ENCODE results near the gene ANKRD50. TPM values are rescaled to one million over a fixed set of nuclear protein-coding genes. Genes with fewer than 3 reads are reported as not detected.

The ANKRD50 gene
- polyA plus RNA-seq, 3 donors: 1.5 to 4.1 (median 1.8) TPM

DNA sequence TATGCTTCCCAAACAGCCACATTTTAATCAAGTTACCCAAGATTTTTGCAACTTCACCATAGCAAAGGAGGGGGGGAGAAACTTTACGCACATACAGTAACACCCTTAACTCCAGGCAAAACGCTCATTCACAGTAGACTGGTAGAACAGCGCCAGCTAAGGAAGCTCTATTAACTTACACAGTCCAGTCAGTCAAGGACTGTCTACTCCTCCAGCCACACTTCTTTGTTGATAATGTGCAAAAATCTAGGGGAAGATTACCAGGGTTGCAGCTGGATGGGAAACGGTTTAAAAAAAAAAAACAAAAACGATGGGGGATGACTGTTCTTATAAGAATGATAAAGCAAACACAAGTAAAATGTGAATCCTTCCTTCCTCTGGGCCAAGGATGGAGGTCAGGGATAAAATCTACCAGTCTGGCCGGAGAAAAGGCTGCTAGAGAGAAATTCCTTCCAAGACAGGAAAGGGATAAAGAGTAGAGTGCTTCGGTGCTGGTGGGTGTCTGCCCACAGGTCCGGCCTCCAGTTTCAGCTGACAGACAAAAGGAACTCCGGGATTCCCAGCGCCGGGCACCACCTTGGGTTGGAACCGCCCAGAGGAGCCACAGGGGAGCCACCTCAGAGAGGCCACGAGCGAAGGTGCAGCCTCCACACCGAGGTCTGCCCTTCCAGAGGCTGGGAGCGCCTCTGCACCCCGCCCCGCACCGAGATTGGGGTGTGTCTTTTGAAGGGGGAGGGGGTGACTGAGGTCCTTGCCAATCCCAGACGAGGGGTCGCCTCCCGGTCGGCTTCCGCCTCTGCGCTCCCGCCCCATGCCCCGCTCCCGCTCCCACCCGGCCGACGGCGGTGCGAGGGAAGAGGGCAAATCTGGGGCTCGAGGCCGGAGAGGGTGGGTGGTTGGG, 811 bp downstream of the ANKRD50 start:
- peak overlapping the region; percentile 44 for H3K27ac ChIP-seq (ENCODE audit: low read depth, low read length)
- WGBS, 3 donors: 1 to 2% (median 1%) methylated on average over 30 to 35 of the region's 35 CpGs

GRCh38 chr4:124710911-124711310, 1.6 kb downstream of the ANKRD50 start:
- H3K27ac ChIP-seq (ENCODE audit: low read depth, low read length): no peak overlapping the region
- WGBS, 3 donors: 15 to 24% (median 17%) methylated on average over 5 of the region's 5 CpGs

- 53 to 69% (median 60%) methylated on average over 7 of the region's 7 CpGs for WGBS, 3 donors
- no peak overlapping the region for H3K27ac ChIP-seq (ENCODE audit: low read depth, low read length)
These were observed 2.4 kb downstream of the ANKRD50 start for GRCh38 chr4:124710015-124710741.

DNA sequence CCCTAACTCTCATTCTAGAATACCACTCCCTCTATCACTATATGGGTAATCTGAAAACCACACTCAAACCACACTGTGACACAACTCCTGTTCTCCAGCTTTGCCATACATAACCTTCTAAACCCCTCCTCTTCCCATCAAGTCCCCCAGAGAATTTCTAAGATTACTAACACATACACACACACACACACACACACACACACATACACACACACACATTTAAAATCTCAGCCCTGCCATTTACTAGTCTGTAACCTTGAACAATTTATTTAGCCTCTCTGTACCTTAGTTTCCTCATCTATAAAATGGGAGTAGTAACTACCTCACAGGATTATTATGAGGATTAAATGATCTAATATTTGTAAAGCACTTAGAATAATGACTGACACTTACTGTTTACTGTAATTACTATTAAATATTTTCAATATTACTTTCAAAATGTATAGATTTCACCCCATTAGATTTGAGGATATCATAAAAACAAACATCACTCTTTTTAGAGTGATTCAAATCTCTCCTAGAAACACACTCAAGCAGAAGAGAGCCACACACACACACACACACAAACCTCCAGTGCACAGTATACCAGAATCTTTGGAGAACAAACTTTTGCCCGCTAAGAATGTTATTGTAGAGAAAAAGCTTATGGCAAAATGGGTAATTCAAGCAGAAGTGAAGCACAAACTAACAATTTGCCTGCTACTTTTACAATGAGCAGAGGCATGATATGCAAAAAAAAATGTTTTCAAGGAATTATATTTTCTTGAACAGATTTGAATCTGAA, 3.8 kb downstream of the ANKRD50 start:
- 90 to 92% (median 90%) methylated on average over 1 of the region's 1 CpG for WGBS, 3 donors
- no peak overlapping the region for H3K27ac ChIP-seq (ENCODE audit: low read depth, low read length)

- no peak overlapping the region for H3K27ac ChIP-seq (ENCODE audit: low read depth, low read length)
- WGBS, 3 donors: 57 to 81% (median 75%) methylated on average over 2 of the region's 2 CpGs
These were observed 7.1 kb downstream of the ANKRD50 start for GRCh38 chr4:124705393-124705792.

DNA sequence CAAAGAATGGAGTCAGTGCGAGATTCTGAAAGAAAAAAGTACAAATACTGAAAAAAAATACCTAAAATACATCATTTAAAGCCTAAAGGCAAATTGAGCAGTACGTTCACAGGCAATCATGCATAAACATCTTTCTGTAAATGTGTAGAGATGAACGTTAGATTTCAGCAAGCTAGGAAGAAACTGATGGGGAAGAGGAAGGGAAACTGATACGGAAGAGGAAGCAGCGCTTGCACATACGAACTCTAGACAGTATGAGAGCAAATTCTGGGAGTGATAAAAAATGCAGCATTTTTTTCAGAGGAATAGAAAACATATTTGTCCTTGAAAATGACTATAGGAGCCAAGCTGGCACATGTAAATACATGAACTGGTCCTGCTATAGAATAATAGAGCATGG, 9.4 kb downstream of the ANKRD50 start:
- H3K27ac ChIP-seq (ENCODE audit: low read depth, low read length): no peak overlapping the region

GRCh38 chr4:124697441-124697840, 15.1 kb downstream of the ANKRD50 start:
- 94 to 96% (median 96%) methylated on average over 2 of the region's 2 CpGs for WGBS, 3 donors
- no peak overlapping the region for H3K27ac ChIP-seq (ENCODE audit: low read depth, low read length)

More for the DNA sequence above, 9.4 kb downstream of the ANKRD50 start:
- WGBS, 3 donors: 70 to 87% (median 75%) methylated on average over 6 of the region's 6 CpGs

GRCh38 chr4:124696182-124696581, 16.4 kb downstream of the ANKRD50 start:
- H3K27ac ChIP-seq (ENCODE audit: low read depth, low read length): no peak overlapping the region

DNA sequence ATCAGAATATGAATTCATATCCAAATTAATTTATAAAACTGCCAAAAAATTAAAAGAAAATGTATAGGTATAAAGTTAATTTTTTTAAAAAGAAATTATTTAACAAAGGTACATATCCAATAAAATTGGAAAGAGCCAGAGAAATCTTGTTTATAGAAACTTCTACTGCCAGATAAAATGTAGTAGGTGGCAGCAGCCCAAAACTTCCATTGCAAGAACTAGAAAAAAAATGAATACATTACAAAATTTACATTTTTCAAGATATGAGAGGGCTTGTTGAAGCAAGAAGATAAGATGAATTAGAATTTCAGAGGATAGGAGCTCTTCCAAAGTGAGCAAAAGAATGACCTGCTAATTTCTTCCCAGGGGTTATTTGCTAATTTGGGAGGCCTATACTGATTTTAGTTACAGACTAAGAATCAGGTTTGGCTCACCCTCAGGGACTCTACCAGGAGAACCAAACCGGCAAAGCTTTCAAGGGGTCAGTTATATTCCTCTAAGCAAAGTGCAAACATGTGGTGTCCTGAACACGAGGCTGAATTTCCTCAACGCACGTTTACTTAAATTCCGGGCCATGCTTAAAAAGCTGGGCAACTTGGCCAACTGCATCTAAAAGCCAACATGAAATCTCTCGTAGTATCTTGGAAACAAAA, 17.5 kb downstream of the ANKRD50 start:
- no peak overlapping the region for H3K27ac ChIP-seq (ENCODE audit: low read depth, low read length)
- WGBS, 3 donors: 87 to 91% (median 87%) methylated on average over 6 of the region's 6 CpGs

DNA sequence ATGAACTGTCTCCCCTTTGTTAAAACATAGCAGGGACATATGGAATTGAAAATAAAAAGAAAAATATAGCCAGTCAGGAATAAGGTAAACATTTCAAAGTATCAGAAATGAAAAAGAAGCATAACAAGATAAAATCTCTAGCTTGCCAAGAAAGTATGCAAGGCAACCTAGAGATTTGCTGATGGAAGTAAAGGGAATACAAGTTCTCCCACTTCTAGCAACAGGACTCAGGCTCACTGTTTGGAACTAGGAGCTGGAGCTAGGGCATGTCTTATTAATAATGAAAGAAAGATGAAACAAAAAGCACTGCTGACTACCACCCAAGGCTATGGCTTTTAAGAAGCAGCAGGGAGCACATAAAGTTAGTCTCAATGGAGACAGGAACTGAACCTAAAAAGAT, 18.2 kb downstream of the ANKRD50 start:
- H3K27ac ChIP-seq (ENCODE audit: low read depth, low read length): no peak overlapping the region

GRCh38 chr4:124691801-124692200, 20.7 kb downstream of the ANKRD50 start:
- 86 to 99% (median 94%) methylated on average over 2 of the region's 2 CpGs for WGBS, 3 donors

DNA sequence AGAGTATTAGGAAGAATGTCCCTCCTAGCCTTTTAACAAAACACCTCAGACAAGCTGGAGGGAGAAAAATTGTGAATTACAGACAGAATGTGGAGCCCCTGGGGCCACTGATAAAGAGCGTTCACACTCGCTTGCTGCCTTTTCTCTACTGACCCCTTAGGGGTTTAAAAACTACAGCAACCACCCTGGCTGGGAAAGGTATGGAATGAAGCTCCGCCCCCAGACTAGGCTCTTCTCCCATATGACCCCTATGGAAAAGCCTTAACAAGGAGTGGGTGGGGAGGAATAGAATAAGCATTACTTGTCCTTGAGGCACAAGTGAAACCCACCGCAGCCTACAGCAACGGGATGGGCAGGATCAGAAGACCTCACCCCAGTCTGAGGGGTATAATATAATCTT, 26.3 kb downstream of the ANKRD50 start:
- 94% methylated on average over 5 of the region's 5 CpGs for WGBS, 3 donors
- no peak overlapping the region for H3K27ac ChIP-seq (ENCODE audit: low read depth, low read length)

More at GRCh38 chr4:124691801-124692200, 20.7 kb downstream of the ANKRD50 start:
- H3K27ac ChIP-seq (ENCODE audit: low read depth, low read length): no peak overlapping the region

- H3K27ac ChIP-seq (ENCODE audit: low read depth, low read length): no peak overlapping the region
These were observed 26.7 kb downstream of the ANKRD50 start for GRCh38 chr4:124685851-124686250.

DNA sequence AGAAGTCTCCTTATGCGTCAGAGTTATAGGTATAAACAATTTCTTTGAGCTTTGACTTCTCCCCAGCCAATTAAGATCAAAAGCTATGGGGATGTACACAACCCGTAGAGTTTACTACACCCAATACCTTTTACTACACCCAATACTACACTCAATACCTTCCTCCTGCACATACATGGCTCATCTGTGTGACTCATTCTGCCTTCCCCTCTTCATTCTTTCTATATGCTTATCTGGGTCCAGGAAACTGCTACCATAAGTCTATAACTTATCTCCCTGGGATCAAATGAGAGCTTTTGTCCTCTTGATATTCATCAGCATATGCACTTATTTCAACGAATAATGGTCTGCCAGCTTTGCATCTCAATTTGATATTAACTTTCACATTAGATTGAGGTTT, 28.2 kb downstream of the ANKRD50 start:
- no peak overlapping the region for H3K27ac ChIP-seq (ENCODE audit: low read depth, low read length)
- WGBS, 3 donors: 83 to 92% (median 90%) methylated on average over 3 of the region's 3 CpGs

GRCh38 chr4:124682384-124682783, 30.1 kb downstream of the ANKRD50 start:
- 96 to 99% (median 97%) methylated on average over 2 of the region's 2 CpGs for WGBS, 3 donors
- no peak overlapping the region for H3K27ac ChIP-seq (ENCODE audit: low read depth, low read length)

DNA sequence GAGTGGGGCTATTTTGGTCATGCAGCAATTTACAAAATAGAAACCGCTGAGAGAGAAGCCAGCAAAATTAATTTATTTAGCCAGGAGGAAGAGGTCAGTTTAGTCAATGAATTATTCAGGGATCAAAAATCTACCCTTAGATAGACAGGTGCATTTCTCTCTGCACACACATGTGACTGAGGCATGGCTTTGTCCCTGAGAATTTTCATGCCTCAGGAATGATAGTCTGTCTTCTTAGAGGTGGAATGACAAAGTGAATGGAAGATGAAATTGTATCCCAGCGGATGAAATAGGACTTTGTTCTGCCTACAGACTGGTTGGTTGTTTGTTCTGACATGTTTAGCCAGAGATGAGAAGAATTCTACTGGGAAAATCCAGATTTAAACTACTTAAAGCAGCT, 46.0 kb downstream of the ANKRD50 start:
- 85 to 91% (median 89%) methylated on average over 2 of the region's 2 CpGs for WGBS, 3 donors
- H3K27ac ChIP-seq (ENCODE audit: low read depth, low read length): no peak overlapping the region

DNA sequence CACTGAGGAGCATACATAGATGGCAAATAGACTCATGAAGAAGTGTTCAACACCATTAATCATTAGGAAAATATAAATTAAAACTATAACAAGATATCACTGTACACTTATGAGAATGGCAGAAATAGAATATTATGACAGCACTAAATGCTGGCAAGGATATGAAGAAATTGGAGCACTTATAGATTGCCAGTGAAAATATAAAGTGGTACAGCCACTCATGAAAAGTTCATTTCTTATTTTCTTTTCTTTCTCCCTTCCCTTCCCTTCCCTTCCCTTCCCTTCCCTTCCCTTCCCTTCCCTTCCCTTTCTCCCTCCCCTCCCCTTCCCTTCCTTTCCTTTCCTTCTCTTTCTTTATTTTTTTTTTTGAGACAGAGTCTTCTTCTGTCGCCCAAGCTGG, 53.7 kb downstream of the ANKRD50 start:
- no peak overlapping the region for H3K27ac ChIP-seq (ENCODE audit: low read depth, low read length)
- 80 to 100% (median 92%) methylated on average over 1 of the region's 1 CpG for WGBS, 3 donors

DNA sequence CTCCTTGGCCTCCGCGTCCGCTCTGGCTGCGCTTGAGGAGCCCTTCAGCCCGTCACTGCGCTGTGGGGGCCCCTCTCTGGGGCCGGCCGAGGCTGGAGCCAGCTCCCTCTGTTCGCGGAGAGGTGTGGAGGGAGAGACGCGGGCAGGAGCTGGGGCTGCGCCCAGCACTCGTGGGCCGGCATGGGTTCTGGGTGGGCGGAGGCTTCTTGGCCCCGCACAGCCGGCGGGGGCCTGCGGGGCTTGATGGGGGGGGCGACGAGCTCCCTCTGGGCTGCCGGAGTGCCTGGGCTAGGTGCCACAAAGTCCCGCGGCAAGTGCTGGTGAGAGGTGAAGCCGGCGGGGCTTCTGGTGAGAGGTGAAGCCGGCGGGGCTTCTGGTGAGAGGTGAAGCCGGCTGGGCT, 61.9 kb downstream of the ANKRD50 start:
- 95 to 97% (median 96%) methylated on average over 30 of the region's 30 CpGs for WGBS, 3 donors

DNA sequence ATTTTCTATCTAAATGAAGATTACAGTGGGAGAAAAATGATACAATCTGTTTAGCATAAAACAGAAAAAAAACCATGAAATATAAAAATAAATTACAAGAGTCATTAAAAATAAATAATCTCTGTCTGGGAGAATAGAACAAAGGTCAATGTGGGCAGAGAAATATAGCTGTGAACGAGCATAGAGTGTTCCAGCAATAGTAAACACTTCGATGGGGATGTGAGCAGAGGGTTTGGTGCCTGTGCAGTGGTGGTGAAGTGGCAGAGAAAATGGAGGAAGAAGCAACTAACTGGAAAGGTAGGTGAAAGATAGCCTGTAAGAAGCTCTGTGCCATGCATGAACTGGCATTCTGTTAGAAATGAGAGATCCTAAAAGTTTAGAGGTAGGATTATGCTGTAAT, 64.9 kb downstream of the ANKRD50 start:
- 27 to 70% (median 67%) methylated on average over 2 of the region's 2 CpGs for WGBS, 3 donors
- no peak overlapping the region for H3K27ac ChIP-seq (ENCODE audit: low read depth, low read length)

More for the DNA sequence above, 61.9 kb downstream of the ANKRD50 start:
- no peak overlapping the region for H3K27ac ChIP-seq (ENCODE audit: low read depth, low read length)

Measured in adipose tissue (tissue), 3 donors.